NOMO-1 treated with DMSO at 0.1 percent for 48 hours (cell line): ENCODE measurements around the gene PGAP2.
A peak's percentile ranks its signal among the peaks of the same experiment; 100 is the strongest.

ENCODE experiments used
- DNase-seq: peaks from one replicate; lab custom pipeline; 2025; ENCODE audit not compliant: unreplicated experiment; lab: John Stamatoyannopoulos, UW

Gene PGAP2

DNA sequence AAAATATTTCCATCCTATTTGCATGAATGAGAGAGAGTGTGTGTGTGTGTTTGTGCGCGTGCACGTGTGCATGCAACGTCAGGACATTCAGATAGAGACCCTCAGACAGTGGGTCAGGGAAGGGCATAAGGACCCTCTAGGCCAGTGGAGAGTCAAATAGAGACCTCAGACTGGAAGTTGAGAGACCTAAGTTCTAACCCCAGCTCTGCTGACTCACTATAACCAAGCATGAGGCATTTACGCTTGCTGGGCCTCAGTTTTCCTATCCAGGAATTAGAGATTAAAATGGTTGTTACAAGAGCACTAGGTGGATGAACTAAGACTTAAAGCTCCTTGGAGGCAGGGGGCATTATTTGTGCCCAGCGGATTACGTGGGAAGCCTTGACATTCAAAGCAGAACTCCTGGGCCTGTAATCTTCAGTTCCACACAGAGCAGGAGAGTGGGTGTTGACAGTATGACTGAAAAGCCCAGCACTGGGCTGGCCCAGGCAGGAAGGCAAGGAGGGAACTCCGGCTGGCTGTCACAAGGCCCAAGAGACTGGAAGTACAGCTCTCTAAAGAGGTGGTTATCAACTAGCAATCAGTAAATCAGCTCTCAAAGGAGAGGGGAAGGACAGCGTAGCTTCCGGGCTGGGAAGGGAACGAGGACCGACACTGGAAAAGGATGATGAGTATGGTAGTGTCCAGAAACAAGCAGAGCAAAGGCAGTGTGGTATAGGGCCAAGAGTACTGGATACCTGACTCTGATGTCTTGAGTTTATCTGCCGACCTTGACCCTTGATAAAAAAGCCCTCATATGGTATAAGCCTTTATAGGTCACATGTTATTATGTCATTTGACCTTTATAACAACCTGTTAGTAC is 23.2 kb downstream of the PGAP2 start:
- DNase-seq, result no peak

- DNase-seq, result no peak
Measured at GRCh38 chr11:3832816-3833215, 24.5 kb downstream of the PGAP2 start.

- no peak for DNase-seq
Measured at GRCh38 chr11:3833449-3833848, 25.1 kb downstream of the PGAP2 start.

GRCh38 chr11:3834349-3834663 is 25.9 kb downstream of the PGAP2 start:
- DNase-seq, result no peak

GRCh38 chr11:3834664-3835461 is 26.5 kb downstream of the PGAP2 start:
- DNase-seq, result peak; percentile 94

DNA sequence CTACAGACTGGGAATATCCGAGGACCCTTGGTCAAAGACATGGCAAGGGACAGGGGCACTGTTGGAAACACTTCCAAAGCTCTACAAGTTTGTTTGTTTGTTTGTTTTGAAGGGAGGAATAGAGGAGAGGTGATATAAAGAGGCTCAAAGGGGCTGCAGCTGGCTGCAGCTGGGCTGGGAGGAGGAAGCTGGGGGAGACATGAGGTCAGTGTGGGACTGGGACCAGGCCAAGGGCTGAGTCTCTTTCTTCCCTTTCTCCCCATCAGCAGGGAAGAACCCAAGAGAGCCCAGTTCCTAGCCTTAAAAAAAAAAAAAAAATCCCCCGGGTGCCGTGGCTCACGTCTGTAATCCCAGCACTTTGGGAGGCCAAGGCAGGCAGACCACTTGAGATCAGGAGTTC is 27.4 kb downstream of the PGAP2 start:
- DNase-seq, result no peak

DNA sequence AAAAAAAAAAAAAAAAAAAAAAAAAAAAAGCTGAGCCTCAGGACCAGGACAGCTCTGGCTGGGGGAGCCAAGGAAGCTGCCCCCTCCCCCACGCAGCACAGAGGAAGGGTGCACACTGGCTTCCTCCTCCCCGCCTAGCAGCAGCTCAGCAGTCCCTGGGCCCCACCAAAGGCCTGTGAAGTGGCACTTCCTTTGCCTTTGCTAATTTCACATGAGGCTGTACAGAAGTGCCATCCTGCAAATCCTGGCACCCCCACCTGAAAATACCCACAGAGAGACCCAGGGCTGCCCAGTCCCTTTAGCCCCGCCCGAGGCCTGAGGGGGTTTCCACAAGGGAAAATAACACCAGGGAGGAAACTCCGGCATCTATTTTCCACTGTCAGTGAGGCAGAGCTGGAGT is 28.5 kb downstream of the PGAP2 start:
- DNase-seq, result peak; percentile 38

- DNase-seq, result peak; percentile 97
Measured at GRCh38 chr11:3837793-3838192, 29.4 kb downstream of the PGAP2 start.

DNA sequence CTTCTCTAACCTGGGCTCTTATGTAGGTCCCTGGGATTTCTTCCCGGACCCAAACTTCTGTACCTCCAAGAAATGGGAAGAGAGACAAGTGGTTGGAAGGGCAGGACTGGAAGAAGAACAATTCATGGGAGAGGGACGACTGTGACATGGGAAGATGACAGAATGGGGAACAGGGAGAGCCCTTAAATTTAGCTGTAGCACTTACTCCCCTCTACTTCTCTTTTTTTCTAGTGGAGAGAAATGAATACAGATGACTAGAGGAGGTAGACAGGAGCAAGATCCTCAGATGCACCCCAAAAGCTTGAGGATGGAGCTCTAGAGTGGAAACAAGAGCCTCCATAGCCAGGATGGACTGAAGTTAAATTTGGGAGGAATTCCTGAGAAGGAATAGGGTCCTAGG is 30.1 kb downstream of the PGAP2 start:
- peak; percentile 69 for DNase-seq

DNA sequence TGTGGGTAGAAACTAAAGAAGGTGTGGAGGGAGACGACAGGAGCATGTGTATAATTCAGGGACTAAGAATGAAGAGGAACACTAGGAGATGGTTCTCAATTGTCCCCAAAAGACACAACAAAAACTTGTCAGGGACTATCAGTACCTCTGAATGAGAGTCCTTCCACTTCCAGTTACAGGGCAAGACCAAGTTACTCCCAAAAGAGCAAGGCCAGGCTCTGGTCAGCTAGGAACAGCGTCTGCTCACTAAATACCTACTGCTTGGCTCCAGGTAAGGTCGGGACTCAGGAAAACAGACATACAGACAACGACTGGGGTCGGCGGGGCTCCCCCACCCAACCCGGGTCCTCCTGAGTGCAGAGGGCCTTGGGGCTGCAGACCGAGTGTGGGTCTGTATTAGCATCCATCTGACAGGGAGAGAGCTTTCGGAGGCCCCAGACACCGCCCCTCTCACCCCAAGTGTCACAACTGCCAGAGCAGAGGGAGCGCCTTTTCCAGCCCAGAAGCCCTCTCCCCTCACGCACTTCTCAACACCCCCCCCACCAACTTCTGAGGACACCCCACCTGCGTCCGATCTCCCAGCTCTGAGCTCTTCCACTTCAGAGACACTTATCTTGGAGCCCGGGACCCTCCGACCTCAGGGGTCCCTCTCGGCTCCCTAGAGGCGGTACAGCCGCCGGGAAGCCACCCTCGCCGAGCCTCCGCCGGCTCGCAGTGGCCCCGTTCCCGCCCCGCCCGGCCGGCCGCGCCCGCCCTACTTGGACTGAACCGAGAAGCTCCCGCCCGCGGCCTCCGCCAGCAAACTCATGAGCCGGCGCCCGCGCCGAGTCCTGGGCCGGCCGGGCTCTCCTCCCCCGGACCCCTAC is 31.9 kb downstream of the PGAP2 start:
- DNase-seq, result peak; percentile 17

DNA sequence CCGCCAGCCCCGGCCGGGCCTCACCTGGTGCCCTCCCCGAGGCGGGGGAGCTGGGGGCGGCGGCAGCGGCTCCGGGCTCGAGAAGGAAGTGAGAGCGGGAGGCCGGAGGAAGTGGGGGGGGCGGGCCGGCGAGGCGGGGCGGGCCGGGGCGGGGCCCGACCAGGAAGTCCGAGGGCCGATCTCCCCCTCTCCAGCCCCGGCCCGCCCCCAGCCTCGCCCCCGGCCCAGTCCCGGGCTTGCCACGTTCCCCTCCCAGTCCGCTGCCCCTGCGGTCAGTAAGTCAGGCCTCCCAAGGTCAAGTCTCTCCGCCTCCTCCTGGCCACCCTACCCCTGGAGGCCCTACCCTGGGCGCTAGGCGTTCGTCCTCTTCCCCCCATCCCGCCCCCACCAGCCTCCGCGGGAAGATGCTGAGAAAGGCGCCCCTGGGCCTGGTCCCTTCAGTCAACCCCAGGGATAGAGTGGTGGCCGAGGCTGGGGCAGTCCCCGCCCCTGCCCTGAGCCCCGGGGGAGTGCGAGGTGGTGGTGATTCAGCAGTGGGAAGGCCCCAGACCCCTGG is 32.6 kb downstream of the PGAP2 start, which contains the start of gene RHOG:
Gene RHOG (minus strand): TSS at position 90 of the 556 bp plus-strand sequence. CDS start 12,821 bp downstream, outside the sequence.
- peak; percentile 92 for DNase-seq

- peak; percentile 94 for DNase-seq
Measured at GRCh38 chr11:3841426-3842350, 33.3 kb downstream of the PGAP2 start.

GRCh38 chr11:3843326-3843725 is 35.0 kb downstream of the PGAP2 start:
- no peak for DNase-seq

GRCh38 chr11:3845246-3845645 is 36.9 kb downstream of the PGAP2 start:
- no peak for DNase-seq

DNA sequence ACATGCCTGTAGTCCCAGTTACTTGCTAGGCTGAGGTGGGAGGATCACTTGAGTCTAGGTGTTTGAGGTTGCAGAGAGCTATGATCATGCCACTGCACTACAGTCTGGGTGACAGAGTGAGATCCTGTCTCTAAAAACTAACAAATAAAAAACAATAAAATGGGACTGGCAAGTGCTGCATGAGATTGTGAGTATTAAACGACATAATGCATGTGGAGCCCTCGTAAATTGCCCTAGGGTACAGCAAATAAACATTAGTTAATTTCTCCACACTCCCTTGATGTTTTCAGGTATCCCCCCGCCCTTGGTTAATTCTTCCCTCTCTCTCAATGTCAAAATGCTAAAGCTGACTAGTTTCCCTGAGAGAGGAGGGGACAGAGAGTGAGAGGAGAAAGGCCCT is 37.3 kb downstream of the PGAP2 start:
- DNase-seq, result no peak

DNA sequence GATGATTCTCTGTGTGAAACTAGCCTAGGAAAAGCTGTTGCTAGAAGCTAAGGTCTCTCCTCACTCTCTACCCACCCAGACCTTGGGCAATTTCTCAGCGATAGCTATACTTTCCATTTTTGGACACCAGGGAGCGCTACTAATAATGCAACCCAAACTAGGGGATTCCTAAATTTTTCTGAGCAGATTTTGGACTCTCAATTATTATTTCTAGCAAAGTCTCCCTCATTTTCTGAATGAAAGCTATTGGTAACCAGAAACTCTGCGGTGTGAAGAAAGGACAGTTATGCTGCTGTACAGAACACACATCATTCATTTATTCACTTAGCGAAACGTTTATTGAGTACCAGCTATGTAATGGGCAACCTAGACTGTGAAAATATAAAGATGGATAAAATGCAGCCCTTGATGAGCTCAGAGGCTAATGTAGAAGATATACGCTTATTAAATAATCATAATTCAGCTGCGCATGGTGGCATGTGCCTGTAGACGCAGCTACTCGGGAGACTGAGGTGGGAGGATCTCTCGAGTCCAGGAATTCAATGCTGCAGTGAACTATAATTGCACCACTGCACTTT is 41.0 kb downstream of the PGAP2 start:
- DNase-seq, result peak; percentile 53

DNA sequence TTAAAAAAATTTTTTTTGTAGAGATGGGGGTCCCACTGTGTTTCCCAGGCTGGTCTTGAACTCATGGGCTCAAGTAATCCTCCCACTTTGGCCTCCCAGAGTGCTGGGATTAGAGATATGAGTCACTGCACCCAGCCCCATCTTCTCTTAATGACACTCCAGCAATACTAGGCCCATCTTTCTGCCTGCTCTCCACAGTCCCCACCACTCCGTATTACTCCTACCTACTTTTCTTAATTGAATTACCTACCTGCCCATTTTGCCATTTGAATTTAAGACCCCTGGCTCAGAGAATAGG is 45.1 kb downstream of the PGAP2 start:
- DNase-seq, result no peak

GRCh38 chr11:3853899-3854659 is 45.7 kb downstream of the PGAP2 start:
- peak; percentile 83 for DNase-seq

DNA sequence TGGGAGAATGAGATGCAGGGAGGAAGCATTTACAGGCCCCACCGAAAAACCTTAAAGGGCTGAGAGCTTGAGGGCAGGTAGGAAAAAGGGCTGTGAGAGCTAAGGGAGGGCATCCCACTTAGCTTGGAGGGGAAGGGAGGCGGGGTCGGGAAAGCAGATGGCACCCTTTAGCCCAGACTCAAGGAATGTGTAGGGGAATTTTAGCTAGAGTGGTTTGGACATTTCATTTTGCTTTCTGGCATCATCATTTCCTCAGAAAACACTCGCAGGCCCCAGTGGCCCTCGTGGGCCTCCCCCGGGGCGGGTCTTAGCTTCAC is 46.3 kb downstream of the PGAP2 start:
- no peak for DNase-seq
